Neural crest cell (in vitro differentiated cells): Measurements from ENCODE around the gene LRRC26. TPM values are rescaled to one million over a fixed set of nuclear protein-coding genes. Genes with fewer than 3 reads are reported as not detected.

ENCODE experiments used
- DNase-seq: peaks from one replicate; pipeline ENCODE4 v3.0.0; 2021; ENCODE audit warnings: low read depth, mixed read lengths, low spot score
- H3K27ac Mint-ChIP-seq: one replicate; pipeline ENCODE4 v1.8.0; 2021; ENCODE audit warnings: mild to moderate bottlenecking, mixed read lengths; ENCODE audit not compliant: unreplicated experiment
- H3K27me3 Mint-ChIP-seq: 2 replicates; pipeline ENCODE4 v1.8.0; 2021; ENCODE audit warnings: low read depth, mild to moderate bottlenecking, mixed read lengths
- H3K36me3 Mint-ChIP-seq: 2 replicates; pipeline ENCODE4 v1.8.0; 2021; ENCODE audit warnings: low read depth, mild to moderate bottlenecking, mixed read lengths
- H3K4me1 Mint-ChIP-seq: 2 replicates; pipeline ENCODE4 v1.8.0; 2021; ENCODE audit warnings: mixed read lengths
- H3K4me3 Mint-ChIP-seq: one replicate; pipeline ENCODE4 v1.8.0; 2021; ENCODE audit warnings: mild to moderate bottlenecking, mixed read lengths
- H3K9me3 Mint-ChIP-seq: 2 replicates; pipeline ENCODE4 v1.8.0; 2021; ENCODE audit warnings: mixed read lengths
- total RNA-seq: library from RNA; stranded (reverse); gene quantifications from 2 replicates; pipeline ENCODE4 v1.2.1, GENCODE V29; 2021
- TF ChIP-seq, protein P1 (sequence below): fragments of 200-600 bp; sonication (generic); conservative IDR thresholded peaks from 2 replicates; pipeline ENCODE4 v1.5.0; 2021; ENCODE audit warnings: antibody characterized with exemption, mild to moderate bottlenecking

Gene LRRC26
- total RNA-seq, 1 donor from 2014 or later, result 0.37 TPM

- Mint-ChIP-seq H3K27ac (no peak overlapping the region), H3K4me3 (peak overlapping the region; percentile 88), H3K36me3 (no peaks in the 10 kb centered on the region), H3K27me3 (peaks cover 35% of the 10 kb centered on the region), H3K9me3 (no peaks in the 10 kb centered on the region), H3K4me1 (peaks cover 24% of the 10 kb centered on the region)
- TF ChIP-seq, protein P1, sequence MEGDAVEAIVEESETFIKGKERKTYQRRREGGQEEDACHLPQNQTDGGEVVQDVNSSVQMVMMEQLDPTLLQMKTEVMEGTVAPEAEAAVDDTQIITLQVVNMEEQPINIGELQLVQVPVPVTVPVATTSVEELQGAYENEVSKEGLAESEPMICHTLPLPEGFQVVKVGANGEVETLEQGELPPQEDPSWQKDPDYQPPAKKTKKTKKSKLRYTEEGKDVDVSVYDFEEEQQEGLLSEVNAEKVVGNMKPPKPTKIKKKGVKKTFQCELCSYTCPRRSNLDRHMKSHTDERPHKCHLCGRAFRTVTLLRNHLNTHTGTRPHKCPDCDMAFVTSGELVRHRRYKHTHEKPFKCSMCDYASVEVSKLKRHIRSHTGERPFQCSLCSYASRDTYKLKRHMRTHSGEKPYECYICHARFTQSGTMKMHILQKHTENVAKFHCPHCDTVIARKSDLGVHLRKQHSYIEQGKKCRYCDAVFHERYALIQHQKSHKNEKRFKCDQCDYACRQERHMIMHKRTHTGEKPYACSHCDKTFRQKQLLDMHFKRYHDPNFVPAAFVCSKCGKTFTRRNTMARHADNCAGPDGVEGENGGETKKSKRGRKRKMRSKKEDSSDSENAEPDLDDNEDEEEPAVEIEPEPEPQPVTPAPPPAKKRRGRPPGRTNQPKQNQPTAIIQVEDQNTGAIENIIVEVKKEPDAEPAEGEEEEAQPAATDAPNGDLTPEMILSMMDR, result no peak
- DNase-seq, result no peak
Observed at GRCh38 chr9:137130176-137130755, 39.6 kb downstream of the LRRC26 start.

DNA sequence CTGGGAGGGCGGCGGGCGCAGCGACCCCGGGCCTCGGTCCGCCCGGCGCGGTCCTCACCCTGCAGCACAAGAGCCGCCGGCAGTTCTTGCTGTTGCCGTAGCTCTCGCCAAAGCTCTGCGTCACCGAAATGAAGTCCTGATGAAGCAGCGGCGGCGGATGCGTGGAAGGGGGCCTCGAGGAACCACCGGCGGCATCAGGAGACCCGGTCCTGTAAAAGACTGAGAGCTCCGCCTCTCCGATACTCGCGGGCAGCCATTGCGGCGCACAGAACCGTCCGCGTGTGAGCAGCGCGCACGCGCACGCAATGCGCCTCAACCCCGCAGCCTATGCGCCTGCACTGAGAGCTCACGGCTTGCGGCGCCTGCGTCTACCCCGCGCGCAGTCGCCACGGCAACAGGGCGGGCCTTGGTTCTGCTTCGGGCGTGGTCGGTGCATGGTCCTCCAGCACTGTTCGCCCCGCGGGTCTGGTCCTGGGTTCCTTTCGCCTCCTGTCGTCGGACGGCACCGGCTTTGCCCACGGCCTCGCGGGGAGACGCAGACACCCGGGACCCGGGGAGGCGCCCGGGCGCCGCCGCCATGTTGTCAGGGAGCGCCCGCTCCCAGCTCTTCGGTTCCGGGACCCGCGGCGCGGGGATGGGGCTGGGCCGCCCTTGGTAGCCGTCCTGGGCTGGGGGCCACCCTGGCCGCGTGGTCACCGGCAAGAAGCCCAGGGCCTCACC lies 40.2 kb downstream of the LRRC26 start:
- Mint-ChIP-seq H3K9me3 (no peaks in the 10 kb centered on the region), H3K36me3 (no peaks in the 10 kb centered on the region), H3K27me3 (peaks cover 29% of the 10 kb centered on the region), H3K4me3 (peak overlapping the region; percentile 92), H3K4me1 (peaks cover 24% of the 10 kb centered on the region), H3K27ac (no peak overlapping the region)
- TF ChIP-seq, protein P1, result no peak
- peak; percentile 76 for DNase-seq

DNA sequence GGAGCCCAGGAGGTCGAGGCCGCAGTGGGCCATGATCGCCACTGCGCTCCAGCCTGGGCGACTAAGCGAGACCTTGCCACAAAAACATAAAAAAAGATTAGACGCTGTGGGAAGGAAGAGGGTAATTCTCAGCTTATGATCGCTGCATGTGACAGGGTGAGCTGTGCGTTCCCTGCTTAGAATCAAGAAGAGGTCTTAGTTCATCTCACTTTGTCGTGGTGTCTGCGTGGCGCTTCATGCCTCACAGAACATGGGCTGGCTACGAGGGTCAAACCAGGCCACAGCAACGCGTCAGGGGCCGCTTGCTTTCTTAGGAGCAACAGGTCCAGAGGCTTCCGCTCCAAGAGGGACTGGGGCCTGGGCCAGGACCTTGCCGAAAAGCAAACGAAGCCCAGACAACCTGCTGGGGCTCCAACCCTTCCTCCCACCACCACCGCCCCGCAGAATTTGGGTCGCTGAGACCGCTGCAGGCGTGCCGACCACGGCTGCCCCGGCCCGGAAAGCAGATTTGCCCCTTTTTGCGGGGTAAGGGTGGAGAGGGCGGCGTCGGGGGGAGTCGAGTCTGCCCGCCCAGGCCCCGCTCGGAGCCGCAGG lies 40.9 kb downstream of the LRRC26 start:
- Mint-ChIP-seq H3K27ac (no peak overlapping the region), H3K4me1 (peaks cover 24% of the 10 kb centered on the region), H3K4me3 (peak overlapping the region; percentile 89), H3K27me3 (peaks cover 22% of the 10 kb centered on the region), H3K9me3 (no peaks in the 10 kb centered on the region), H3K36me3 (no peaks in the 10 kb centered on the region)
- TF ChIP-seq, protein P1, result no peak
- DNase-seq, result no peak

DNA sequence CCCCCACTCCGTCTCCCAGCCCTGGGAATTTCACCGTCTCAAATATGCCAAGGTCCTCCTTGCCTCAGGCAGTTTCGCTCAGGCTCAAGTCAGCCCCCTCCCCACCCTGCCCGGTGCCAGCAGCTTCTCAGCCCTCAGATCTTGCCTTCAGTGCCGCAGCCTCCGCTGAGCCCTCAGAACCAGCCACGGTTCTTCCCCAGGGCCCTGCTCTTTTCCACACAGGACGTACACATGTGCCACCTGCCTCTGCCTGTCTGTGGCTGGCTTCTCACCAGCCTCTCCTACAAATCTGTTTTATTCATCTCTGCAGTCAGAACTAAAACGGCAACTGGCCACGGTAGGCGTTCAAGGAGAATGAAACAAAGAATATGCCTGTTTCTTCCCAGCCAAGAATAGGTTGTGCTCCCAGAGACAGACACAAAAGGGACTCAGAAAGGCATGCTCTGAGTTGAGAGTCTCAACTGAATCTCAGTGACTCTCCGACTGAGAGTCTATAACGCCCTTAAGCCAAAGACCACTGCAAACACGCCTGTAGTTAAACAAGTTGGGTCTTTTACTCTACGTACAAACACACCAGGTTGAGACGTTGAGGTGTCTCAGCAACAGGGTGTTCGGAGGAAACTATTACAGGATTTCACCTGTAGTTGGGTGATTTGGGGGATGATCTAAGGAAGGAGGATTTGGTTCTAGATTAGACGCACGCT lies 41.5 kb downstream of the LRRC26 start:
- Mint-ChIP-seq H3K36me3 (no peaks in the 10 kb centered on the region), H3K4me1 (peaks cover 24% of the 10 kb centered on the region), H3K27me3 (peaks cover 17% of the 10 kb centered on the region), H3K27ac (peak overlapping the region; percentile 28), H3K9me3 (no peaks in the 10 kb centered on the region), H3K4me3 (peak overlapping the region; percentile 89)
- TF ChIP-seq, protein P1, result no peak
- DNase-seq, result no peak

- H3K27ac Mint-ChIP-seq, result peak overlapping the region; percentile 95
Observed at GRCh38 chr9:137127301-137128157, 42.3 kb downstream of the LRRC26 start.

More at GRCh38 chr9:137127301-137128157, 42.3 kb downstream of the LRRC26 start:
- DNase-seq, result no peak
- H3K4me3 Mint-ChIP-seq, result peak overlapping the region; percentile 89
- H3K9me3 Mint-ChIP-seq, result no peaks in the 10 kb centered on the region
- peaks cover 24% of the 10 kb centered on the region for H3K4me1 Mint-ChIP-seq
- peaks cover 10% of the 10 kb centered on the region for H3K27me3 Mint-ChIP-seq
- TF ChIP-seq, protein P1, result no peak
- H3K36me3 Mint-ChIP-seq, result no peaks in the 10 kb centered on the region
